Ishikawa (cell line): ENCODE data around the gene CDRT4.

ENCODE experiments used
- CEBPB ChIP-seq: IDR thresholded peaks from 2 replicates; pipeline ENCODE4 v1.6.1; 2012
- CREB1 ChIP-seq: IDR thresholded peaks from 2 replicates; pipeline ENCODE4 v1.6.1; 2012; ENCODE audit warnings: low read depth
- EGR1 ChIP-seq: IDR thresholded peaks from 2 replicates; pipeline ENCODE4 v1.6.1; 2012
- EP300 ChIP-seq: IDR thresholded peaks from 2 replicates; pipeline ENCODE4 v1.6.1; 2012; ENCODE audit warnings: borderline replicate concordance
- FOXM1 ChIP-seq: IDR thresholded peaks from 2 replicates; pipeline ENCODE4 v1.6.1; 2012; ENCODE audit warnings: low read depth, borderline replicate concordance
- NFIC ChIP-seq: IDR thresholded peaks from 2 replicates; pipeline ENCODE4 v1.6.1; 2012
- RAD21 ChIP-seq: IDR thresholded peaks from 2 replicates; pipeline ENCODE4 v1.6.1; 2012; ENCODE audit warnings: low read depth
- REST ChIP-seq: IDR thresholded peaks from 2 replicates; pipeline ENCODE4 v1.6.1; 2012; ENCODE audit warnings: low read depth, mild to moderate bottlenecking
- TAF1 ChIP-seq: IDR thresholded peaks from 2 replicates; pipeline ENCODE4 v1.6.1; 2012; ENCODE audit warnings: low read depth, mild to moderate bottlenecking
- TCF12 ChIP-seq: IDR thresholded peaks from 2 replicates; pipeline ENCODE4 v1.6.1; 2012; ENCODE audit warnings: low read depth
- TEAD4 ChIP-seq: IDR thresholded peaks from 2 replicates; pipeline ENCODE4 v1.6.1; 2012
- YY1 ChIP-seq: IDR thresholded peaks from 2 replicates; pipeline ENCODE4 v1.6.1; 2012; ENCODE audit warnings: low read depth
- ZBTB7A ChIP-seq: IDR thresholded peaks from 2 replicates; pipeline ENCODE4 v1.6.1; 2012; ENCODE audit warnings: low read depth
- TF ChIP-seq, protein P1 (sequence below): IDR thresholded peaks from 2 replicates; pipeline ENCODE4 v1.6.1; 2012
- TF ChIP-seq, protein P2 (sequence below): IDR thresholded peaks from 2 replicates; pipeline ENCODE4 v1.6.1; 2012

Gene CDRT4

GRCh38 chr17:15405058-15405415 lies 62.4 kb downstream of the CDRT4 start:
- TF ChIP-seq TCF12 (no peak), ZBTB7A (no peak), CEBPB (no peak), NFIC (no peak), TAF1 (no peak), FOXM1 (no peak), YY1 (no peak), TEAD4 (no peak), RAD21 (no peak), REST (no peak), CREB1 (no peak), EP300 (no peak), EGR1 (no peak)
- TF ChIP-seq, protein P1, sequence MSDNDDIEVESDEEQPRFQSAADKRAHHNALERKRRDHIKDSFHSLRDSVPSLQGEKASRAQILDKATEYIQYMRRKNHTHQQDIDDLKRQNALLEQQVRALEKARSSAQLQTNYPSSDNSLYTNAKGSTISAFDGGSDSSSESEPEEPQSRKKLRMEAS: no peak
- TF ChIP-seq, protein P2, sequence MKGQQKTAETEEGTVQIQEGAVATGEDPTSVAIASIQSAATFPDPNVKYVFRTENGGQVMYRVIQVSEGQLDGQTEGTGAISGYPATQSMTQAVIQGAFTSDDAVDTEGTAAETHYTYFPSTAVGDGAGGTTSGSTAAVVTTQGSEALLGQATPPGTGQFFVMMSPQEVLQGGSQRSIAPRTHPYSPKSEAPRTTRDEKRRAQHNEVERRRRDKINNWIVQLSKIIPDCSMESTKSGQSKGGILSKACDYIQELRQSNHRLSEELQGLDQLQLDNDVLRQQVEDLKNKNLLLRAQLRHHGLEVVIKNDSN: no peak

GRCh38 chr17:15404106-15405057 lies 63.0 kb downstream of the CDRT4 start:
- TF ChIP-seq, protein P2: no peak
- no peak for TF ChIP-seq TEAD4
- TF ChIP-seq, protein P1: no peak

DNA sequence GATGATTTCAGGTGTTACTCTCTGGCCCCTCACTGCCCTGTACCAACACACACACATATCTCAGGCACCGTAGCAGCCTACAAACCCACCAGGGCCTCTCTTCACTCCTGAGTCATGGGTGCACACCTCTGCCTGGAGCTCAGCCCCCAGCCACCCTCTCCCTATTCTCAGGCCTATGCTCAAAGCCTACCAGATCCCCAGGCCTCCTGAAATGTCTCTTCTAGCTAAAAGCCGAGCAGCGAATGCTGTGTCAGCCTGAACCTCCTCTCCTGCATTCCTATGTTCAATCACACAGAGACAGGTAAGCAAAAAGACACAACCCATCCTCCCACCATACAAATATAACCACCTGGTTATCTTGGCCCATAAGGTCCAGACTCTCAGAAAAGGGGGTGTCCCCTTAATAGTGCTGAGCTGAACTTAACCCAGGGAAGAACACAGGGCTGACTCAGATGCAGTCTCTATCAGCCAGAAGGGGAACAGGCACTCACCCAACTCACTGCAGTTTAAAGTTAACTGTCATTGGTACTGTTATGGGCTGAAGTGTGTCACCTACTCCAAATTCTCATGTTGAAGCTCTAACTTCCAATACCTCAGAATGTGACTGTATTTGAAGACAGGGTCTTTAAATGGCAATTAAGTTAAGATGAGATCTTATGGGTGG lies 64.0 kb downstream of the CDRT4 start:
- no peak for TF ChIP-seq RAD21
- no peak for TF ChIP-seq NFIC
- TF ChIP-seq TCF12: no peak
- no peak for TF ChIP-seq CEBPB
- TF ChIP-seq, protein P2: no peak
- no peak for TF ChIP-seq FOXM1
- no peak for TF ChIP-seq EGR1
- TF ChIP-seq ZBTB7A: no peak
- TF ChIP-seq, protein P1: no peak
- TF ChIP-seq CREB1: no peak
- no peak for TF ChIP-seq TAF1
- no peak for TF ChIP-seq YY1
- no peak for TF ChIP-seq TEAD4
- no peak for TF ChIP-seq EP300
- TF ChIP-seq REST: no peak

DNA sequence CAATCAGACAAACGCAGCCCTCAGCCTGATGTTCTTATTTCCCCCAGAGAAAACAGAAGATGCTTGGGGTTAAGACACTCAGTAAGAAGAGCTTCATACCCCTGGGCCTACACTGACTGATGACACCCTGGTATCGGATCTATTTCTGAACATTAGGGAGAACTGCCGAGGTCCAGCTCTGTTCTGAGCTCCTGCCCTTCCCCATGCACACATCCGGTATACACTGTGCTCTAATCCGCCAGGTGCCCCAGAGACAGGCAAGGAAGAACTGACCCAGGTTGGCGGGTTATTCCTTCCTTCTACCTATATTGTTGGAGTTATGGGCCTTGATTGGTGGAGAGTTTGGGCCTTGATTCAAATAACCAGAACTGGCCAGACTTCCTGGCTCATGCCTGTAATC lies 68.0 kb downstream of the CDRT4 start:
- TF ChIP-seq, protein P1: no peak
- no peak for TF ChIP-seq TEAD4
- no peak for TF ChIP-seq RAD21
- no peak for TF ChIP-seq YY1
- TF ChIP-seq, protein P2: no peak
- no peak for TF ChIP-seq EGR1
- no peak for TF ChIP-seq TCF12
- TF ChIP-seq ZBTB7A: no peak
- no peak for TF ChIP-seq EP300
- TF ChIP-seq TAF1: no peak
- TF ChIP-seq REST: no peak
- TF ChIP-seq NFIC: no peak
- TF ChIP-seq CREB1: no peak
- no peak for TF ChIP-seq CEBPB
- TF ChIP-seq FOXM1: no peak
